HepG2 (cell line): ENCODE measurements around the gene PARVB. TPM values are rescaled to one million over a fixed set of nuclear protein-coding genes. Genes with fewer than 3 reads are reported as not detected.

Experiments used
- ATAC-seq: fragments of 200-7000 bp; cut with Tn5 transposase; 3 replicates; pipeline ENCODE4 v1.9.1; 2020; ENCODE audit warnings: mild to moderate bottlenecking, moderate library complexity
- BruUV-seq: library from RNA; stranded (reverse); fragments of 400-500 nt; replicated peaks from 2 replicates; lab custom pipeline; 2021; lab: Mats Ljungman, UMichigan
- CTCF ChIA-PET: fragments of 300-600 bp; formaldehyde crosslinking; extraction: SDS; loops from one replicate; lab custom pipeline; 2021; ENCODE audit warnings: low total read pairs, inconsistent platforms, low intra/inter-chr PET ratio; lab: Yijun Ruan, JAX
- POLR2A ChIA-PET: fragments of 350-600 bp; sonication (Branson Sonifier 250); formaldehyde crosslinking; loops from one replicate; lab custom pipeline; 2020; ENCODE audit warnings: antibody characterized with exemption, inconsistent platforms; lab: Yijun Ruan, JAX
- DNase-seq: peaks from one replicate; pipeline ENCODE4 v3.0.0-alpha.2; 2015; ENCODE audit warnings: low spot score
- FAIRE-seq: peaks from 3 replicates; lab custom pipeline; 2011; peaks lifted over from hg19 to GRCh38; lab: Jason Lieb, UNC
- H2AFZ ChIP-seq: one replicate; pipeline ENCODE4 v1.6.1; 2011; ENCODE audit warnings: low read length, inconsistent platforms
- H3K27ac ChIP-seq: fragments of 300-600 bp; 3 replicates; pipeline ENCODE4 v1.8.0; 2011; ENCODE audit warnings: mixed run types, mild to moderate bottlenecking, mixed read lengths, low read length, inconsistent platforms; ENCODE audit not compliant: insufficient read depth; ENCODE audit errors: extremely low read length
- H3K27me3 ChIP-seq, 2 experiments: fragments of 200-600 bp in 1 of 2; 2 replicates in 1 of 2; 3 replicates in 1 of 2; pipeline versions ENCODE4 v1.6.0 to v1.8.0; 2011; ENCODE audit warnings: low read length in 2 of 2, mild to moderate bottlenecking in 2 of 2, moderate library complexity in 2 of 2, inconsistent platforms in 1 of 2; ENCODE audit not compliant: insufficient read depth in 2 of 2, control insufficient read depth in 1 of 2
- H3K36me3 ChIP-seq, 2 experiments: fragments of 200-600 bp in 1 of 2; replicated peaks in 1 of 2; 2 replicates in 1 of 2; 3 replicates in 1 of 2; pipeline versions ENCODE4 v1.5.1 to v1.8.0; 2011; ENCODE audit warnings: low read length in 2 of 2, inconsistent platforms in 1 of 2; ENCODE audit not compliant: insufficient read depth in 2 of 2, control insufficient read depth in 1 of 2
- H3K4me1 ChIP-seq: 2 replicates; pipeline ENCODE4 v1.5.1; 2012; ENCODE audit warnings: low read length, inconsistent platforms; ENCODE audit not compliant: insufficient read depth
- H3K4me2 ChIP-seq: 2 replicates; pipeline ENCODE4 v1.6.0; 2011; ENCODE audit warnings: low read depth, low read length, inconsistent platforms
- H3K4me3 ChIP-seq, 3 experiments: fragments of 200-600 bp in 1 of 3; sonication (generic), shearing (Covaris generic) in 1 of 3; replicated peaks in 1 of 3; 2 replicates each; pipeline ENCODE4 v1.5.1; 2011 to 2016; ENCODE audit warnings: low read length in 3 of 3, inconsistent platforms in 2 of 3, low read depth in 2 of 3, mild to moderate bottlenecking in 2 of 3, control low read depth in 1 of 3, mixed read lengths in 1 of 3; ENCODE audit not compliant: insufficient read depth in 1 of 3
- H3K79me2 ChIP-seq: one replicate; pipeline ENCODE4 v1.6.1; 2011; ENCODE audit warnings: low read length, inconsistent platforms; ENCODE audit not compliant: insufficient read depth
- H3K9ac ChIP-seq: 2 replicates; pipeline ENCODE4 v1.6.0; 2011; ENCODE audit warnings: mild to moderate bottlenecking, low read depth, low read length, inconsistent platforms; ENCODE audit not compliant: insufficient read depth
- H3K9me3 ChIP-seq: 2 replicates; pipeline ENCODE4 v1.5.1; 2012; ENCODE audit warnings: mild to moderate bottlenecking, low read length
- H4K20me1 ChIP-seq: 2 replicates; pipeline ENCODE4 v1.6.0; 2011; ENCODE audit warnings: inconsistent platforms, mild to moderate bottlenecking, low read length, moderate library complexity; ENCODE audit not compliant: insufficient read depth
- BCL3 ChIP-seq: sonication (generic); formaldehyde crosslinking; IDR thresholded peaks from 2 replicates; pipeline ENCODE4 v1.5.1; 2020; ENCODE audit warnings: mild to moderate bottlenecking, missing genetic modification reagents, moderate library complexity
- BORCS8-MEF2B ChIP-seq: sonication (generic); formaldehyde crosslinking; IDR thresholded peaks from 2 replicates; pipeline ENCODE4 v1.8.0; 2022; ENCODE audit warnings: mild to moderate bottlenecking, missing genetic modification reagents
- E2F2 ChIP-seq: sonication (generic); formaldehyde crosslinking; IDR thresholded peaks from 2 replicates; pipeline ENCODE4 v1.4.0; 2020; ENCODE audit warnings: missing genetic modification reagents, borderline replicate concordance
- ETV6 ChIP-seq: sonication (generic); formaldehyde crosslinking; conservative IDR thresholded peaks from 2 replicates; pipeline ENCODE4 v1.4.0; 2020; ENCODE audit warnings: missing genetic modification reagents
- FOXA1 ChIP-seq, 2 experiments: fragments of 450-650 bp in 1 of 2; sonication (generic) in 1 of 2; formaldehyde crosslinking in 1 of 2; IDR thresholded peaks; 2 replicates each; pipeline versions ENCODE4 v1.4.0 to v1.6.1; 2016 to 2020; ENCODE audit warnings: missing genetic modification reagents in 1 of 2
- MLLT10 ChIP-seq: sonication (generic); formaldehyde crosslinking; IDR thresholded peaks from 2 replicates; pipeline ENCODE4 v1.4.0; 2020; ENCODE audit warnings: missing genetic modification reagents
- ONECUT2 ChIP-seq: sonication (generic); formaldehyde crosslinking; IDR thresholded peaks from 2 replicates; pipeline ENCODE4 v1.4.0; 2020; ENCODE audit warnings: missing genetic modification reagents
- POLR2AphosphoS5 ChIP-seq: IDR thresholded peaks from 2 replicates; pipeline ENCODE4 v1.6.1; 2012; ENCODE audit warnings: low read depth, low read length
- SATB2 ChIP-seq: sonication (generic); formaldehyde crosslinking; IDR thresholded peaks from 2 replicates; pipeline ENCODE4 v1.5.0; 2020; ENCODE audit warnings: missing genetic modification reagents
- ZBTB34 ChIP-seq: sonication (generic); formaldehyde crosslinking; IDR thresholded peaks from 2 replicates; pipeline ENCODE4 v1.8.0; 2022; ENCODE audit warnings: mild to moderate bottlenecking, missing genetic modification reagents
- ZMAT3 ChIP-seq: sonication (generic); formaldehyde crosslinking; conservative IDR thresholded peaks from 2 replicates; pipeline ENCODE4 v1.7.0; 2021; ENCODE audit warnings: missing genetic modification reagents
- ZNF253 ChIP-seq: sonication (generic); formaldehyde crosslinking; IDR thresholded peaks from 2 replicates; pipeline ENCODE4 v1.8.0; 2022; ENCODE audit warnings: mild to moderate bottlenecking, missing genetic modification reagents, borderline replicate concordance
- ZNF280D ChIP-seq: sonication (generic); formaldehyde crosslinking; IDR thresholded peaks from 2 replicates; pipeline ENCODE4 v1.5.1; 2020; ENCODE audit warnings: mild to moderate bottlenecking, missing genetic modification reagents
- ZSCAN21 ChIP-seq: sonication (generic); formaldehyde crosslinking; IDR thresholded peaks from 2 replicates; pipeline ENCODE4 v1.8.0; 2022; ENCODE audit warnings: mild to moderate bottlenecking, missing genetic modification reagents, moderate library complexity, borderline replicate concordance
- WGBS: methylation state at CpG from one replicate; pipeline ENCODE4 v1.1.6; 2017; ENCODE audit warnings: low lambda C conversion rate; 5-methylcytosine and 5-hydroxymethylcytosine counted together
- in situ Hi-C: cut with HindIII; loops from 2 replicates; pipeline ENCODE4 v1.10.0; 2017; ENCODE audit warnings: low pct_unique_long_range_greater_than_20kb; ENCODE audit not compliant: extremely low pct_ligation_motif_present
- intact Hi-C: fragments of 100-400 bp; cut with micrococcal nuclease; formaldehyde crosslinking; loops from one replicate; pipeline ENCODE4 v1.10.0; 2022; ENCODE audit not compliant: unreplicated experiment
- polyA plus RNA-seq, 8 experiments: library from polyadenylated mRNA; depleted of rRNA in 3 of 8; stranded (reverse) in 7 of 8; unstranded in 1 of 8; fragments of >200 nt; fragmentation: Illumina TruSeq in 4 of 8; extraction: Trizol in 4 of 8; gene quantifications; 2 replicates each; pipeline versions ENCODE4 v1.2.1 to v1.2.3, GENCODE V29; 2011 to 2016; ENCODE audit warnings: low read depth in 4 of 8, missing spikeins in 1 of 8, mixed read lengths in 1 of 8; ENCODE audit not compliant: insufficient read depth in 1 of 8
- total RNA-seq, 5 experiments: library from RNA; depleted of rRNA; stranded (reverse); fragments of >200 nt; fragmentation: Illumina TruSeq; extraction: Trizol; gene quantifications; 2 replicates each; pipeline ENCODE4 v1.2.3, GENCODE V29; 2016; ENCODE audit warnings: low read depth in 1 of 5
- TF ChIP-seq, protein P1 (sequence below): sonication (generic); formaldehyde crosslinking; IDR thresholded peaks from 2 replicates; pipeline ENCODE4 v1.5.0; 2020; ENCODE audit warnings: missing genetic modification reagents, mild to moderate bottlenecking, borderline replicate concordance

The PARVB gene
- total and polyA plus RNA-seq, 2 of the 13 experiments (the other 11 are each of a cell fraction or from before 2014, with no cell fraction given) = 0.11 to 0.15 TPM

GRCh38 chr22:44147008-44147645 lies 123.0 kb downstream of the PARVB start:
- in situ Hi-C loops (no loop called here), intact Hi-C loops (no loop called here)
- TF ChIP-seq, protein P1, sequence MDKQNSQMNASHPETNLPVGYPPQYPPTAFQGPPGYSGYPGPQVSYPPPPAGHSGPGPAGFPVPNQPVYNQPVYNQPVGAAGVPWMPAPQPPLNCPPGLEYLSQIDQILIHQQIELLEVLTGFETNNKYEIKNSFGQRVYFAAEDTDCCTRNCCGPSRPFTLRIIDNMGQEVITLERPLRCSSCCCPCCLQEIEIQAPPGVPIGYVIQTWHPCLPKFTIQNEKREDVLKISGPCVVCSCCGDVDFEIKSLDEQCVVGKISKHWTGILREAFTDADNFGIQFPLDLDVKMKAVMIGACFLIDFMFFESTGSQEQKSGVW (CRISPR knock-in tag) = no peak
- TF ChIP-seq BCL3 (CRISPR knock-in tag) = no peak
- no peak for TF ChIP-seq BORCS8-MEF2B (CRISPR knock-in tag)
- TF ChIP-seq ZBTB34 (CRISPR knock-in tag) = no peak
- no peak for TF ChIP-seq MLLT10 (CRISPR knock-in tag)
- no peak for TF ChIP-seq ZNF280D
- no peak for TF ChIP-seq ETV6
- TF ChIP-seq ZNF253 (CRISPR knock-in tag) = no peak
- no peak for TF ChIP-seq ONECUT2 (CRISPR knock-in tag)
- no peak for TF ChIP-seq POLR2AphosphoS5
- no peak for TF ChIP-seq ZSCAN21
- no peak for TF ChIP-seq E2F2 (CRISPR knock-in tag)
- TF ChIP-seq FOXA1 (IDR thresholded peaks at IDR 0.05) = no peak
- TF ChIP-seq FOXA1 (CRISPR knock-in tag; IDR thresholded peaks at IDR 0.05) = no peak
- TF ChIP-seq SATB2 (CRISPR knock-in tag) = no peak
- no peak for TF ChIP-seq ZMAT3
- H3K36me3 ChIP-seq = no peaks in the 10 kb centered on the region
- 26% methylated on average over 12 of the region's 12 CpGs for WGBS
- no TSS peak for BruUV-seq
- no peak overlapping the region for H3K27ac ChIP-seq
- DNase-seq (no peak), ATAC-seq (no peak), FAIRE-seq (no peak)
- CTCF ChIA-PET = no interaction called here
- POLR2A ChIA-PET = no interaction called here
- no peak overlapping the region for H2AFZ ChIP-seq
- no peak overlapping the region for H3K9ac ChIP-seq
- H3K4me2 ChIP-seq = no peak overlapping the region
- H3K27me3 ChIP-seq = 0 out of 5 replicates have a peak, but pooled peaks cover 0 to 2% of the 10 kb centered on the region in 2 experiments
- no peaks in the 10 kb centered on the region for H3K4me1 ChIP-seq
- H3K79me2 ChIP-seq = no peaks in the 10 kb centered on the region
- H3K4me3 ChIP-seq = no peak overlapping the region
- no peaks in the 10 kb centered on the region for H4K20me1 ChIP-seq
- H3K9me3 ChIP-seq = no peaks in the 10 kb centered on the region
